DOHH2 (cell line): ENCODE results near the gene TULP4.

Experiments
- H3F3A ChIP-seq: fragments of 200-600 bp; sonication (generic), shearing (Covaris generic); 2 replicates; pipeline ENCODE4 v1.6.0; 2016; ENCODE audit warnings: antibody characterized with exemption, mild to moderate bottlenecking; ENCODE audit not compliant: control insufficient read depth, insufficient read depth
- H3K27ac ChIP-seq: fragments of 200-600 bp; sonication (generic); 2 replicates; pipeline ENCODE4 v1.5.1; 2014; ENCODE audit warnings: low read depth, mild to moderate bottlenecking, low read length, moderate library complexity
- H3K27me3 ChIP-seq: fragments of 200-600 bp; sonication (generic); 2 replicates; pipeline ENCODE4 v1.6.1; 2014; ENCODE audit warnings: mild to moderate bottlenecking, low read length, mixed read lengths; ENCODE audit not compliant: control insufficient read depth
- H3K36me3 ChIP-seq: fragments of 200-600 bp; sonication (generic); 2 replicates; pipeline ENCODE4 v1.6.1; 2014; ENCODE audit warnings: mild to moderate bottlenecking, low read length, moderate library complexity, mixed read lengths; ENCODE audit not compliant: control insufficient read depth
- H3K4me1 ChIP-seq: fragments of 200-600 bp; sonication (generic); 2 replicates; pipeline ENCODE4 v1.6.1; 2014; ENCODE audit warnings: mild to moderate bottlenecking, low read length, mixed read lengths; ENCODE audit not compliant: control insufficient read depth
- H3K4me2 ChIP-seq: fragments of 200-600 bp; sonication (generic); 2 replicates; pipeline ENCODE4 v1.6.0; 2014; ENCODE audit warnings: mild to moderate bottlenecking, low read length, moderate library complexity
- H3K4me3 ChIP-seq: fragments of 200-600 bp; sonication (generic); 2 replicates; pipeline ENCODE4 v1.5.1; 2014; ENCODE audit warnings: mild to moderate bottlenecking, low read length, mixed read lengths
- H3K79me2 ChIP-seq: fragments of 200-600 bp; sonication (generic); 2 replicates; pipeline ENCODE4 v1.6.1; 2014; ENCODE audit warnings: mild to moderate bottlenecking, low read length, mixed read lengths; ENCODE audit not compliant: control insufficient read depth
- H3K9me2 ChIP-seq: fragments of 200-600 bp; sonication (generic); replicated peaks from 2 replicates; pipeline ENCODE4 v1.6.1; 2014; ENCODE audit warnings: mild to moderate bottlenecking, low read length, mixed read lengths; ENCODE audit not compliant: control insufficient read depth
- H3K9me3 ChIP-seq: fragments of 200-600 bp; sonication (generic); 2 replicates; pipeline ENCODE4 v1.6.1; 2014; ENCODE audit warnings: antibody characterized with exemption, low read length, mixed read lengths; ENCODE audit not compliant: control insufficient read depth, insufficient read depth
- H4K20me1 ChIP-seq: fragments of 200-600 bp; sonication (generic); 2 replicates; pipeline ENCODE4 v1.6.0; 2014; ENCODE audit warnings: low read depth, mild to moderate bottlenecking, antibody characterized with exemption, low read length, moderate library complexity; ENCODE audit not compliant: control insufficient read depth, insufficient read depth
- CTCF ChIP-seq: fragments of 200-600 bp; sonication (generic); IDR thresholded peaks from one replicate; pipeline ENCODE4 v1.5.1; 2014; ENCODE audit warnings: antibody characterized with exemption, mild to moderate bottlenecking, low read depth, low read length; ENCODE audit not compliant: poor library complexity, severe bottlenecking
- EZH2phosphoT487 ChIP-seq: fragments of 200-600 bp; sonication (generic); IDR thresholded peaks from 2 replicates; pipeline ENCODE4 v1.6.1; 2017; ENCODE audit warnings: borderline replicate concordance, mild to moderate bottlenecking, antibody characterized with exemption, low read length, moderate library complexity, mixed read lengths

Gene TULP4

GRCh38 chr6:158539881-158540280 lies 227.6 kb downstream of the TULP4 start:
- peaks cover 14% of the 10 kb centered on the region for H3K27me3 ChIP-seq
- H4K20me1 ChIP-seq: no peaks in the 10 kb centered on the region
- H3F3A ChIP-seq: no peaks in the 10 kb centered on the region
- H3K36me3 ChIP-seq: no peaks in the 10 kb centered on the region
- no peaks in the 10 kb centered on the region for H3K9me3 ChIP-seq
- no peak overlapping the region for H3K4me2 ChIP-seq
- H3K79me2 ChIP-seq: no peaks in the 10 kb centered on the region
- no peaks in the 10 kb centered on the region for H3K4me1 ChIP-seq
- H3K9me2 ChIP-seq: no peaks in the 10 kb centered on the region
- TF ChIP-seq CTCF (no peak), EZH2phosphoT487 (no peak)
- no peak overlapping the region for H3K4me3 ChIP-seq
- H3K27ac ChIP-seq: no peak overlapping the region

GRCh38 chr6:158543606-158544185 lies 231.4 kb downstream of the TULP4 start:
- peaks cover 18% of the 10 kb centered on the region for H3K27me3 ChIP-seq
- no peaks in the 10 kb centered on the region for H4K20me1 ChIP-seq
- H3K4me1 ChIP-seq: no peaks in the 10 kb centered on the region
- H3K79me2 ChIP-seq: no peaks in the 10 kb centered on the region
- H3K9me3 ChIP-seq: no peaks in the 10 kb centered on the region
- H3K27ac ChIP-seq: no peak overlapping the region
- no peak overlapping the region for H3K4me3 ChIP-seq
- no peak for TF ChIP-seq CTCF
- TF ChIP-seq EZH2phosphoT487: no peak
- H3K4me2 ChIP-seq: no peak overlapping the region
- no peaks in the 10 kb centered on the region for H3K36me3 ChIP-seq
- no peaks in the 10 kb centered on the region for H3F3A ChIP-seq
- H3K9me2 ChIP-seq: no peaks in the 10 kb centered on the region

- H3K27me3 ChIP-seq: peaks cover 13% of the 10 kb centered on the region
- H3K4me2 ChIP-seq: no peak overlapping the region
- H3K4me1 ChIP-seq: no peaks in the 10 kb centered on the region
- TF ChIP-seq CTCF (no peak), EZH2phosphoT487 (no peak)
- no peaks in the 10 kb centered on the region for H3K79me2 ChIP-seq
- H3F3A ChIP-seq: no peaks in the 10 kb centered on the region
- H3K9me2 ChIP-seq: no peaks in the 10 kb centered on the region
- no peak overlapping the region for H3K27ac ChIP-seq
- H3K9me3 ChIP-seq: no peaks in the 10 kb centered on the region
- no peaks in the 10 kb centered on the region for H4K20me1 ChIP-seq
- H3K4me3 ChIP-seq: no peak overlapping the region
- H3K36me3 ChIP-seq: no peaks in the 10 kb centered on the region
Observed at GRCh38 chr6:158544428-158544827, 232.2 kb downstream of the TULP4 start.
